Gastrocnemius medialis (tissue), 4 donors: ENCODE results near the gene RAMACL. TPM values are rescaled to one million over a fixed set of nuclear protein-coding genes. Genes with fewer than 3 reads are reported as not detected.

Experiments used
- ATAC-seq, 2 donors: fragments of 150-250 bp; one replicate each; pipeline ENCODE4 v1.9.1; 2016
- DNase-seq, 2 donors: peaks; one replicate each; pipeline ENCODE4 v3.0.0-alpha.2; 2019
- H3K27ac ChIP-seq, 4 donors: fragments of 200-600 bp; sonication (generic); 1 replicate in 1 of 4; 2 replicates in 3 of 4; pipeline ENCODE4 v1.5.1; 2016 to 2018; ENCODE audit warnings: mild to moderate bottlenecking in 2 of 4, moderate library complexity in 1 of 4
- H3K27me3 ChIP-seq, 3 donors: fragments of 200-600 bp; sonication (generic) in 2 of 3; 1 replicate in 1 of 3; 2 replicates in 2 of 3; pipeline versions ENCODE4 v1.5.1 to v1.6.0; 2016 to 2019; ENCODE audit warnings: mild to moderate bottlenecking in 1 of 3, moderate library complexity in 1 of 3
- H3K36me3 ChIP-seq, 2 donors: fragments of 200-600 bp; sonication (generic) in 1 of 2; one replicate each; pipeline ENCODE4 v1.5.1; 2017 to 2018
- H3K4me1 ChIP-seq, 2 donors: fragments of 200-600 bp; sonication (generic) in 1 of 2; one replicate each; pipeline ENCODE4 v1.5.1; 2016 to 2017; ENCODE audit warnings: mild to moderate bottlenecking in 2 of 2
- H3K4me3 ChIP-seq, 4 donors: fragments of 200-600 bp; sonication (generic) in 3 of 4; 1 replicate in 1 of 4; 2 replicates in 3 of 4; pipeline ENCODE4 v1.5.1; 2016 to 2019; ENCODE audit warnings: mild to moderate bottlenecking in 2 of 4
- H3K9me3 ChIP-seq, 3 donors: fragments of 200-600 bp; sonication (generic) in 2 of 3; 1 replicate in 1 of 3; 2 replicates in 2 of 3; pipeline ENCODE4 v1.5.1; 2016 to 2019
- POLR2A ChIP-seq, 2 donors: fragments of 450-650 bp; IDR thresholded peaks; one replicate each; pipeline ENCODE4 v1.6.1; 2017; ENCODE audit warnings: antibody characterized with exemption in 2 of 2, mild to moderate bottlenecking in 2 of 2, moderate library complexity in 2 of 2
- in situ Hi-C, 4 donors: fragments of 200-750 bp; cut with MboI; loops; one replicate each; pipeline versions ENCODE4 v1.15.0 to v1.8.0; 2017; ENCODE audit warnings: low sequenced_read_pairs in 4 of 4
- intact Hi-C: fragments of 100-400 bp; cut with DNase I; formaldehyde crosslinking; loops from one replicate; pipeline ENCODE4 v1.15.1; 2023; ENCODE audit warnings: low total_unique reads
- total RNA-seq, 4 donors: library from RNA; depleted of rRNA; stranded (reverse); fragments of >200 nt; gene quantifications; one replicate each; pipeline versions ENCODE4 v1.1.0 to v1.2.3, GENCODE V29; 2016
- TF ChIP-seq, protein P1 (sequence below), 5 experiments: fragments of 450-650 bp in 3 of 5; fragments of 200-600 bp in 2 of 5; sonication (generic) in 2 of 5; IDR thresholded peaks in 4 of 5; conservative IDR thresholded peaks in 1 of 5; 1 replicate in 4 of 5; 2 replicates in 1 of 5; pipeline ENCODE4 v1.5.1; 2016 to 2019; ENCODE audit warnings: antibody characterized with exemption in 5 of 5, mild to moderate bottlenecking in 3 of 5, moderate library complexity in 3 of 5

Gene RAMACL
- total RNA-seq, 4 donors from 2014 or later, result 0.18 to 5.6 (median 0.58) TPM

DNA sequence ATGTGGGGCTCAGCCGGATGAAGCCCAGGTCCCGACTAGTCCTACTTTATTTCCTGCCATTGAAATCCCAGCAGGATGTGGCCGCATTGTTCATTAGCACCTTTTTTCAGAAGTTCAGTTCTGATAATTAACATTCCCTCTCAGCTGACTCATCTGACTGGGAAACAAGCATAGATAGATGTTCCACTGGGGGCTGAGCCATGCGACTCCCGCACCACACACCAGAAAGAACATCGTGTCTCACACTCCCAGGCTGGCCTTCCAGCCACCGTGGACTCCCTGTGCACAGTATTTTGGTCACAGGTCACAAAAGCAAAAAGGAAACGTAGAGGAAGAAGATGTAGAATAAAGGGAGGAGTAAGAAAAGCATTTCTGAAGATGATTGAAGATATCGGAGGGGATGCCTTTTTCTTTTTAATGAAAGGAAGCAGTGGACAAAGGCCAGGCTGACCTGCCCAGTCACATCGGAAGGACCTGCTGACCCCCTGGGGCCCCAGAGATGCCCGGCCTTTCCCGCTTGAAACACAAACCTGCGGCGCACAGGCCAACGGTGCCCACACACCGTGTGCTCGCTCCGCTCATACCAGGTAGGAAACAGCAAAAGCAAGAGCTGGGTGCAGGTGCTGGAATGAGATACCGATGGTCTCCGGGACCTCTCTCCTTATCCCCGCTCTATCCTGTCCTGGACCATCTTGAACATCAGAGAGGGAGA is 28.7 kb upstream of the RAMACL start:
- Histone ChIP-seq H3K4me1 (peaks cover 40 to 79% of the 10 kb centered on the region in 2 donors), H3K9me3 (no peaks in the 10 kb centered on the region), H3K36me3 (no peaks in the 10 kb centered on the region), H3K4me3 (no peak overlapping the region), H3K27me3 (no peaks in the 10 kb centered on the region), H3K27ac (peak overlapping the region; percentile 65 to 87 (median 76))
- peak; percentile 60 to 78 for DNase-seq
- in situ Hi-C loops (no loop called here), intact Hi-C loops (no loop called here)
- no peak for TF ChIP-seq POLR2A (IDR thresholded peaks at IDR 0.05)
- TF ChIP-seq, protein P1, sequence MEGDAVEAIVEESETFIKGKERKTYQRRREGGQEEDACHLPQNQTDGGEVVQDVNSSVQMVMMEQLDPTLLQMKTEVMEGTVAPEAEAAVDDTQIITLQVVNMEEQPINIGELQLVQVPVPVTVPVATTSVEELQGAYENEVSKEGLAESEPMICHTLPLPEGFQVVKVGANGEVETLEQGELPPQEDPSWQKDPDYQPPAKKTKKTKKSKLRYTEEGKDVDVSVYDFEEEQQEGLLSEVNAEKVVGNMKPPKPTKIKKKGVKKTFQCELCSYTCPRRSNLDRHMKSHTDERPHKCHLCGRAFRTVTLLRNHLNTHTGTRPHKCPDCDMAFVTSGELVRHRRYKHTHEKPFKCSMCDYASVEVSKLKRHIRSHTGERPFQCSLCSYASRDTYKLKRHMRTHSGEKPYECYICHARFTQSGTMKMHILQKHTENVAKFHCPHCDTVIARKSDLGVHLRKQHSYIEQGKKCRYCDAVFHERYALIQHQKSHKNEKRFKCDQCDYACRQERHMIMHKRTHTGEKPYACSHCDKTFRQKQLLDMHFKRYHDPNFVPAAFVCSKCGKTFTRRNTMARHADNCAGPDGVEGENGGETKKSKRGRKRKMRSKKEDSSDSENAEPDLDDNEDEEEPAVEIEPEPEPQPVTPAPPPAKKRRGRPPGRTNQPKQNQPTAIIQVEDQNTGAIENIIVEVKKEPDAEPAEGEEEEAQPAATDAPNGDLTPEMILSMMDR (IDR thresholded peaks at IDR 0.05 in 4 of 5, conservative IDR thresholded peaks at IDR 0.05 in 1 of 5), result no peak
- ATAC-seq, result peak; percentile 55 to 79

DNA sequence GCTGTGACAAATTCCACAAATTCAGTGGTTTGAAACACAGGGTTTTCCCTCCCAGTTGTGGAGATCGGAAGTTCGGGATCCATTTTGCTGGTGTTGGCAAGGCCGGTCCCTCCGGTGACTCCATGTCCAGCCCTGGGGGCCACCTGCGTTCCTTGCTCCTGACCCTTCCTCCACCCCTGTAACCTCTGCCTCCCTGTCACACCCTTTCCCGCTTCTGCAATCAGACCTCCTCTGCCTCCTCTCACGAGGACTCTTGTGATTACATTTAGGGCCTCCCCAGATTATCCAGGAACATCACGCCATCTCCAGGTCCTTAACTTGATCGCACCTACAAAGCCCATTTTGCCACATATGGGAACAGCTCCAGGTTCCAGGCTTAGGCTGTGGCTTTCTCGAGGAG is 28.1 kb upstream of the RAMACL start:
- TF ChIP-seq POLR2A (IDR thresholded peaks at IDR 0.05), result no peak
- TF ChIP-seq, protein P1 (IDR thresholded peaks at IDR 0.05 in 4 of 5, conservative IDR thresholded peaks at IDR 0.05 in 1 of 5), result no peak
- ATAC-seq, result peak; percentile 8 to 25
- peak overlapping the region; percentile 65 to 87 (median 76) for H3K27ac ChIP-seq
- no peaks in the 10 kb centered on the region for H3K9me3 ChIP-seq
- intact Hi-C loops (no loop called here), in situ Hi-C loops (loop anchor here in 1 of 4 donors (5.0 kb wide), 1 partner anchor 52 kb away; no protein-coding TSS in a partner anchor)
- H3K4me1 ChIP-seq, result peaks cover 38 to 79% of the 10 kb centered on the region in 2 donors
- DNase-seq, result no peak
- no peaks in the 10 kb centered on the region for H3K36me3 ChIP-seq
- no peaks in the 10 kb centered on the region for H3K27me3 ChIP-seq
- no peak overlapping the region for H3K4me3 ChIP-seq

DNA sequence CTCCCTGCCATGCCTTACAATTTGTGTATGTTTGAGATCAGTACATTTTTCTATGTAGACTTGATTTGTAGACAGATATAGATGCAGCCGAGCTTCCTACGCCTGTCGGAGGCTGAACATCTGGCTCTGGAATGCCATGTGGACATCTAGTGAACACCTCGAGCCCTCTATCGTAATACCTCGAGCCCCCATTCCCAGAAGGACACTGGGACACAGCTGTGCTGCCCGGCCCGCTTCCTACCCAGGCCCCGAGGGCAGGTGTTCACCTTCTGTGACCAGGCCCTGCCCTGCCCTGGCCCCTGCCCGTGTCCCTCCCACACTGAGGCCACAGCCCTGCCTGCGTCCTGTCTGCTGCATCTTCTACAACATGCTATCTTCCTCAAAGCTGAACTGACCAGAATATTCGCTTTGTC is 27.7 kb upstream of the RAMACL start:
- intact Hi-C loops, result no loop called here

DNA sequence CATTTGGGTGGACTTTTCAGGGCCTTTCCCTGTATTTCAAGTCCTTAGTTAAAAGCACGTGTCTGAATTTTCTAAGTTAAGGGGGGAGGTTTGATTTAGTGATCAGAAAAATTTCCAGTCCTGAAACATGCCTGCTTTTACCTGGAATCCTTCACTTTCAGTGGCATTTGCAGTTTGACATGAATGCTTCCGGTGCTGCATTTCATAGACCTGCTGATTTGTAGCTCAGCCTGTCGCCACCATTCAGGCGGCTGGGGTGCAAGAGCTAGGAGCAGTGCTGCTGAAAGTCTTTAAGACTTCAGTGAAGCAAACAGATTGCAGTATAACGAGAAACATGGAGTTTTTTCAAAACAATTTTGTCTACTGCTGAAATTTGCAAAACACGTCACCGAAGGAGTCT is 26.5 kb upstream of the RAMACL start:
- Histone ChIP-seq H3K4me1 (peaks cover 35 to 72% of the 10 kb centered on the region in 2 donors), H3K9me3 (no peaks in the 10 kb centered on the region), H3K27ac (peak overlapping the region; percentile 65 to 87 (median 76)), H3K36me3 (no peaks in the 10 kb centered on the region), H3K27me3 (no peaks in the 10 kb centered on the region), H3K4me3 (no peak overlapping the region)
- intact Hi-C loops (no loop called here), in situ Hi-C loops (loop anchor here in 1 of 4 donors (5.0 kb wide), 1 partner anchor 51 kb away; no protein-coding TSS in a partner anchor)
- ATAC-seq (no peak), DNase-seq (no peak)
- TF ChIP-seq, protein P1 (IDR thresholded peaks at IDR 0.05 in 4 of 5, conservative IDR thresholded peaks at IDR 0.05 in 1 of 5), result no peak
- no peak for TF ChIP-seq POLR2A (IDR thresholded peaks at IDR 0.05)

More for the DNA sequence above, 27.7 kb upstream of the RAMACL start:
- Histone ChIP-seq H3K4me3 (no peak overlapping the region), H3K4me1 (peaks cover 35 to 76% of the 10 kb centered on the region in 2 donors), H3K27me3 (no peaks in the 10 kb centered on the region), H3K36me3 (no peaks in the 10 kb centered on the region), H3K27ac (peak overlapping the region; percentile 65 to 87 (median 76)), H3K9me3 (no peaks in the 10 kb centered on the region)
- in situ Hi-C loops, result loop anchor here in 1 of 4 donors (5.0 kb wide), 1 partner anchor 52 kb away; no protein-coding TSS in a partner anchor
- no peak for DNase-seq
- TF ChIP-seq, protein P1 (IDR thresholded peaks at IDR 0.05 in 4 of 5, conservative IDR thresholded peaks at IDR 0.05 in 1 of 5), result no peak
- TF ChIP-seq POLR2A (IDR thresholded peaks at IDR 0.05), result no peak
- ATAC-seq, result no peak
